Left ventricle myocardium superior (tissue), 1 donor: Measurements from ENCODE around the gene PRR22. TPM values are rescaled to one million over a fixed set of nuclear protein-coding genes. Genes with fewer than 3 reads are reported as not detected.
"Not testable (repeated sequence)": the region's sequence is repeated elsewhere in the genome, so short reads cannot be mapped to it uniquely, and the experiment has no call there.

ENCODE experiments used
- ATAC-seq: fragments of 200-7000 bp; cut with Tn5 transposase; one replicate; pipeline ENCODE4 v1.9.1; 2020; ENCODE audit warnings: mild to moderate bottlenecking, moderate library complexity
- DNase-seq: peaks from one replicate; pipeline ENCODE4 v3.0.0-alpha.2; 2020
- intact Hi-C: fragments of 100-400 bp; cut with micrococcal nuclease; formaldehyde crosslinking; loops from one replicate; pipeline ENCODE4 v1.11.0; 2022
- total RNA-seq: library from RNA; stranded (reverse); fragmentation: NEBNext Ultra II Directional; extraction: Animal tissue kit (Norgen Biotek cat#: 25700); gene quantifications from one replicate; pipeline ENCODE4 v1.2.1, GENCODE V29; 2021
- donor health status: DM: no; HTN: yes; CAD: no; lungs with severe emphysema.

PRR22 gene
- total RNA-seq, 1 donor from 2014 or later, result 0.84 TPM

GRCh38 chr19:5798244-5798643 is 13.7 kb upstream of the PRR22 start:
- intact Hi-C loops, result no loop called here
- no peak for ATAC-seq
- no peak for DNase-seq

DNA sequence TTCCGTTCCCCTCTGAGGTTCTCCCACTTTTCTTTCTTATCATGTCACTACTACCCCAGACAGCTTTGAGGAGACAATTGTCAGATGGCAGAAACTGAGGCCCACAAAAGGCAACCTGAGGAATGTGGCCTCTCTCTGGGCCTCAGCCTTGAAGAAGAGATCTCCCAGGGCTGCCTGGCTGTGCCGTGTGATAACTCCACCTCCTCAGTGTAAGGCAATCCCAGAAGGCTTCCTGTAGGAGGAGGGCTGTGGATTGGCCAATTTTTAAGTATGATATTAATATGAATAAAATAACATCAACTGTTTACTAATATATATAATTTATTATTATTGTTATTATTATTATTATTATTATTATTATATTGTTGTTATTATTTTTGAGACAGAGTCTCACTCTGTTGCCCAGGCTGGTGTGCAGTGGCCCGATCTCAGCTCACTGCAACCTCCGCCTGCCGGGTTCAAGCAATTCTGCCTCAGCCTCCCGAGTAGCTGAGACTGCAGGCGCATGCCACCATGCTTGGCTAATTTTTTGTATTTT is 10.9 kb upstream of the PRR22 start:
- DNase-seq (no peak), ATAC-seq (no peak)
- intact Hi-C loops, result no loop called here

DNA sequence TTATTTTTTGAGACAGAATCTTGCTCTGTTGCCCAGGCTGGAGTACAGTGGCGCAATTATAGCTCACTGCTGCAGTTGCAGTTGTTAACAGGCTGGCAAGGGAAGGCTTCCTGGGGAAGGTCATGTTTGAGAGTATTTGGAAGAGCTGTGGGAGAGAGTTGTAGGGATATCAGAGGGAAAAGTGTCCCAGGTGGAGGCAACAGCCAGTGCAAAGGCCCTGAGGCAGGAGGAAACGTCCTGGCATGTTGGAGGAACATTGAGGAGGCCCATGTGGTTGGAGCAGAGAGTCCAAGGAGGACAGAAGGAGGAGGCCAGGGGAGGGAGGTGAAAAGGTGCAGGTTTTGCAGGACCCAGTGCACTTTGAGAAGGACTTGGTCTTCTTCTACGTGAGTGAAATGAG is 8.6 kb upstream of the PRR22 start:
- ATAC-seq (no peak), DNase-seq (no peak)
- intact Hi-C loops, result loop anchor here (5.0 kb wide), 1 partner anchor 71 kb away; the partner anchor contains the start of genes CATSPERD and LONP1

- intact Hi-C loops, result loop anchor here (5.0 kb wide), 1 partner anchor 70 kb away; the partner anchor contains the start of genes CATSPERD and LONP1
- DNase-seq (no peak), ATAC-seq (no peak)
These were observed 7.7 kb upstream of the PRR22 start for GRCh38 chr19:5792224-5792623.

- DNase-seq, result peak; percentile 98
- ATAC-seq, result peak; percentile 96
- intact Hi-C loops, result loop anchor here (5.0 kb wide), 1 partner anchor 69 kb away; the partner anchor contains the start of genes CATSPERD and LONP1
These were observed 6.3 kb upstream of the PRR22 start, which contains the start of gene DUS3L for GRCh38 chr19:5790559-5791520. Gene DUS3L, minus strand, starts transcription at chr19:5791163. Its CDS starts 22 bp downstream, at chr19:5791141.

DNA sequence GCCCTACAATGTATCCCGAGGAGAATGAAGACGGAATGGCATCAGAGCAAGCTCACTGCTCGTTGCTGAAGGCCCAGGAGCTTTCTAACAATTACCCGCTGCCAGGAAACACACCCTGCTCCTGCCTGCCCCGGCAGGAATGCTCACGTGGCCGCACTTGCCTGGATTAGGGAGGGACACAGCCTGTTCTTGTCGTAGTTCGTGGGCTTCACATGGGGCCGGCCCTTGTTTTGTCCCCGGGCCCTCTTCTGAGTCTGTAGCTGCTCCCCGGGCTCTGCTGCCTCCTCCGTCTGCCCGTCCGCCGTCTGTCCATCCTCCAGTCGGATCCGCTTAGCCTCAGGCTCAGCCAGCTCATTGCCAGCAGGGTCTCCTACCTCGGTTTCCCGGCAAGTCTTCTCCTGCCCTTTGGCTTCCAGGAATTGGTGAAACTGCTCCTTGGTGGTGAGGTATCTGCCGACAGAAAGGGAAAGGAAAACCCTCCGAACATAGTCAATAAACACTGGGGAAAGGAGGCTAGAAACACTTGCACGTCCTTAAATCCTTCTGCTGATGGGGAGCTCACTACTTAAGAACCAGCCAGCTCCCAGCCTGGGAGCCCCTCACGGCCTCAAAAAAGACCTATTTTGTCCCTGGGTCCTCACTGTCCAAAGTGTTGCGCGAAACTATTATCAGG is 5.5 kb upstream of the PRR22 start:
- intact Hi-C loops, result loop anchor here (5.0 kb wide), 1 partner anchor 68 kb away; the partner anchor contains the start of genes CATSPERD and LONP1
- DNase-seq (no peak), ATAC-seq (no peak)

DNA sequence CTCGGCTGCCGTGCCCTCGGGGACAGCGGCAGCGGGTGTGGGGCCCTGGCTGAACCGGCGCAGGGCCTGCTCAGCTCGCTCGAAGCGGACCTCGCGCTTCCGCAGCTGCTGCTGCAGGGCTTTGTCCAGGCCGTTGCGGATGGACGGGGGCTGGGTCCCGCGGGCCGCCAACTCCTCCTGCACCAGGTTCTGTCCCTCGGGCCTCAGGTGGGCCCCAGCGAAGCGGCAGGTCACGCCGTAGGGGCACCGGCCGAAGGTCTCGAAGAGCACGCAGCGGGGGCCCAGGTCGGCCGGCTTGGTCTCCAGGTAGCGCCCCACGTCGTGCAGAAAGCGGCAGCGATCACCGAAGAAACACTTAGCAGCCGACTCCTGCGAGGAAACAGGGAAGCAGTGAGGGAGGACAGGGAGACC is 4.8 kb upstream of the PRR22 start:
- ATAC-seq, result no peak
- intact Hi-C loops, result no loop called here
- DNase-seq, result peak; percentile 36

- intact Hi-C loops, result no loop called here
These were observed 3.9 kb upstream of the PRR22 start for GRCh38 chr19:5788422-5788821.

DNA sequence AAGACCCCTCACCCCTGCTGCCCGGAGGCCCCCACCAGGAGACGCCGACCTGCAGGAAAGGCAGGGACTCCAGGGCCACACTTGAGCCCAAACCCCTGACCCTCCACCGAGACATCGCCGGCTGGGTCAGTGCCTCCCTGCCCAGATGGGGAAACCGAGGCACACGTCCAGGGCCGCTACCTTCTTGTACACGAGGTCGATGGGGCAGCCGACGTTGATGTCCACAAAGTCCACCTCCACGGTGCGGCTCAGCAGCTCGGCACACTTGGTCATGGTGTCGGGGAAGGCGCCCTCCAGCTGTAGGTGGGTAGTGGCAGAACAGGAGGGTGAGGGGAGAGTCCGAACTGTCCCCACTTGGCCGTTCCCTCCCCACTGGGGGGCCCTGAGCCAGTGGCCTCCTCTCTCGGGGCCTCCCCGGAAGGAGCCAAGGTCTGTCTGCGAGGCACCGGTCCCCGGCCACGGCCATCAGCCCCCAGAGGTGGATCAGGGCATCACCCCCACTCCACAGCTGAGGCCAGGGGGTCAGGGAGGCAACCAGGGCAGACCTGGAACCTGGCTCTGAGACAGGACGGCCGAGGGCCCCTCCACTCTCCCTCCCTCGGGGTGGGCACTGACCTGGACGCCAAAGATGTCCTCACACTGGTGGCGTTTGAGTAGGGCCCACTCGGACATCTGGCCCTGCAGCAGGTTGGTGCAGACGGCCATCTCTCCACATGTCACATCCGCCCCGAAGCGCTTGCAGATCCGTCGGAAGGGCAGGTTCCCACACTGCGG is 3.0 kb upstream of the PRR22 start:
- DNase-seq (peak; percentile 34), ATAC-seq (no peak)
- intact Hi-C loops, result no loop called here

More at GRCh38 chr19:5788422-5788821, 3.9 kb upstream of the PRR22 start:
- ATAC-seq (no peak), DNase-seq (no peak)

- intact Hi-C loops, result no loop called here
- DNase-seq (peak; percentile 30), ATAC-seq (no peak)
These were observed 2.3 kb upstream of the PRR22 start for GRCh38 chr19:5786593-5787408.

DNA sequence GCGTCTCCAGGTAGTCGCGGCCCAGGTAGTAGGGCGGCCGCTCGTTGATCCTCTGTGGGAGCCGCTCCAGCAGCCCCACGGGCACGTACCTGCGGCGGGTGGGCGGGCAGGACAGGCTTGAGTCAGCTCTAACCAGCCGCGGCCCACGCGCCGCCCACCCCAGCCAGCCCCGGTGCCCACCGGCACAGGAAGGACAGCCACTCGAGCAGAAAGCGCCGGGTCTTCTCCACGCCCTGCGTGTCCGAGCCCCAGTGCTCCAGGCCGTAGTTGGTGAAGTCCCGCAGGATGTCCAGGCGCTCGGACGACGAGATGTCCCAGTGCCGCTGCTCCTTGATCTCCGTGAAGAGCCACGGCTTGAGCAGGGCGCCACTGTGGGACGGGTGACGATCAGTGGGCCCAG is 877 bp upstream of the PRR22 start:
- no peak for ATAC-seq
- intact Hi-C loops, result no loop called here
- no peak for DNase-seq

GRCh38 chr19:5782945-5783919 is 1.3 kb downstream of the PRR22 start:
- DNase-seq (no peak), ATAC-seq (no peak)
- intact Hi-C loops, result no loop called here

DNA sequence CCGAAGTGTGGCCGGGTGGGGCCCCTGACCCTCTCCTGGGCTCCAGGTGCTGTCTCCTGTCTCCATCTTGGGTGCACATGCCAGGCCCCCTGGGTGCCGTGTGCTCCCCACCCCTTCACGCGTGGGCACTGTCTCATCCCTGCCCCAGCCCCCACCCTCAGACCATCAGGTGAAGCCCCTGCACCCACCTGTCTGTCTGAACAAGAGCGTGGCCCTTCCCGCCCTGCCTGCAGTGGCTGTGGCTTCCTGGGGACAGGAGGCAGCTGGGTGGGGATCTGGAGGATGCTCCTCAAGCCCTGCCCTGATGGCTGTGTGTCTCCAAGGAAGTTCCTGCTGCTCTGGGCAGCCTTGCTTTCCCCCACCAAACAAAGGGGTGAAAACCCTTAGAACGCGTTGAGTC is 2.2 kb downstream of the PRR22 start:
- ATAC-seq (no peak), DNase-seq (no peak)
- intact Hi-C loops, result no loop called here

- DNase-seq, ATAC-seq, intact Hi-C loops: not testable (repeated sequence)
These were observed 3.6 kb downstream of the PRR22 start for GRCh38 chr19:5780916-5781315.

DNA sequence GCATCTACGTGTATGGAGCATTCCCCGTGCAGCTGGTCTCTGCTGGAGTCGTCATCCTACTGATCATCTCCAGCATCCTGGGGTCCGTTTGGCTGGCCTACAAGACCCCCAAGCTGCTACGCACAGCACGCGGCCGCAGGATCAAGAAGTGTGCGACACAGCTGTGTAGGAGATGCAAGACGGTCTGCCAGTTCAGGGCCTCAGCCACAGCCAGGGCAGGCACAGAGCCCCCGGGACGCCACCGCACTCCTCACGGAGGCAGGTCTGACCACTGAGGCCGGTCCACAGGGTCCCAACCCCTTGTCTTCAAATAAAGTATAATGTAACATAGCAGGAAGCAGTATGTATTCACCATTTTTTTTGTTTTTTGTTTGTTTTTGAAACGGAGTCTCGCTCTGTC is 6.1 kb downstream of the PRR22 start:
- no peak for ATAC-seq
- DNase-seq, result no peak
- intact Hi-C loops, result no loop called here

- DNase-seq (no peak), ATAC-seq (no peak)
- intact Hi-C loops, result no loop called here
These were observed 8.8 kb downstream of the PRR22 start for GRCh38 chr19:5775668-5776309.

DNA sequence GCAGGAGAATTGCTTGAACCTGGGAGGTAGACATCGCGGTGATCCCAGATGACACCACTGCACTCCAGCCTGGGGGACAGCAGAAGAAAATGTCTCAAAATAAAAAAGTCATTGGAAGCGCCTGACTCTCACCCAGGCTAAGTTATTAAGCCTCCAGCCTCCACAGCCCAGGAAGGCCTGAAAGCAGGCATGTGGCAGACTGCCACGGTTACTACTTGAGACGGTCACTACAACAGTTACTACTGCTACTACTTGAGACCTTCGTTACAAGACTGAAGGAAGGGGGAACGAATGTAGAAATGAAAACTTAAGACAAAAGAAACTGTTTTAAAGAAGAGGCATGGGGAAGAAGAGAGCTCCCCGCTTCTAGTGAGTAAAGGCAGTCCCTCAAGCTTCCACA is 9.6 kb downstream of the PRR22 start:
- ATAC-seq, result no peak
- no peak for DNase-seq
- intact Hi-C loops, result no loop called here
